T-helper 17 cell (primary cell): ENCODE results near the gene SLC10A7. TPM values are rescaled to one million over a fixed set of nuclear protein-coding genes. Genes with fewer than 3 reads are reported as not detected.

Source experiments
- ATAC-seq: fragments of 150-1000 bp; cut with Tn5 transposase; 2 replicates; pipeline ENCODE4 v1.10.0; 2021; ENCODE audit warnings: mild to moderate bottlenecking, moderate library complexity
- DNase-seq, 3 donors: peaks; one replicate each; pipeline versions ENCODE4 v3.0.0 to v3.0.0-alpha.2; 2020 to 2021
- H3K9me3 ChIP-seq: one replicate; pipeline ENCODE4 v1.7.0; 2013; ENCODE audit warnings: low read length, mild to moderate bottlenecking; ENCODE audit not compliant: control insufficient read depth, poor library complexity, severe bottlenecking
- H3K27ac Mint-ChIP-seq: one replicate; pipeline ENCODE4 v1.8.0; 2022; ENCODE audit warnings: mild to moderate bottlenecking, moderate library complexity, mixed read lengths
- H3K27me3 Mint-ChIP-seq: one replicate; pipeline ENCODE4 v1.8.0; 2022; ENCODE audit warnings: mixed read lengths
- H3K36me3 Mint-ChIP-seq: one replicate; pipeline ENCODE4 v1.8.0; 2022; ENCODE audit warnings: low read depth, mixed read lengths
- H3K4me1 Mint-ChIP-seq: one replicate; pipeline ENCODE4 v1.8.0; 2022; ENCODE audit warnings: mild to moderate bottlenecking, mixed read lengths
- H3K4me3 Mint-ChIP-seq: one replicate; pipeline ENCODE4 v1.8.0; 2022; ENCODE audit warnings: mild to moderate bottlenecking, moderate library complexity, mixed read lengths
- total RNA-seq, 4 donors: library from RNA in 2 of 4; stranded (reverse) in 2 of 4; gene quantifications; one replicate each; pipeline ENCODE4 v1.2.3 and lab custom pipeline; 2022 to 2026

SLC10A7 gene
- total RNA-seq, 2 donors from 2014 or later = 19.8 to 22.3 TPM

DNA sequence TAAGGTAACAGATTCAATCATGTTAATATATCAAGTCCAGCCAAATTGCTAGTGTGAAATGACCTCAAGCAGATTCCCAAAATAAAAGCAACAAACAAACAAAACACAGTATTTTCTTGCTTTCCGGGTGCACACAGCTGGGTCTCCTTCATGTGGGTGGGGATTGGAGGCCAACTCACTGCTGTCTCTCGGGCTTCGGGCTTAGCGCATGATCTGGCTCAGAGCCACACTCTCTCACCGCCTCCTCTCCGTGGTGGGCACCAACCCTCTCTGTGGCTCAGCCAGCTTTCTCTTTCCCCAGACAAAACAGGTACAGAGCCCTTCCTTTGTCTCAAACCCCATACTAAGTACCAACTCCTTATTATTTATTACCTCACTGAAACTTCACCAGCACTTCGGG, 310.3 kb downstream of the SLC10A7 start:
- Mint-ChIP-seq H3K4me1 (no peaks in the 10 kb centered on the region), H3K27me3 (peaks cover 5% of the 10 kb centered on the region), H3K36me3 (no peaks in the 10 kb centered on the region), H3K4me3 (no peak overlapping the region), H3K27ac (no peak overlapping the region)
- no peaks in the 10 kb centered on the region for H3K9me3 ChIP-seq
- DNase-seq = no peak
- no peak for ATAC-seq

DNA sequence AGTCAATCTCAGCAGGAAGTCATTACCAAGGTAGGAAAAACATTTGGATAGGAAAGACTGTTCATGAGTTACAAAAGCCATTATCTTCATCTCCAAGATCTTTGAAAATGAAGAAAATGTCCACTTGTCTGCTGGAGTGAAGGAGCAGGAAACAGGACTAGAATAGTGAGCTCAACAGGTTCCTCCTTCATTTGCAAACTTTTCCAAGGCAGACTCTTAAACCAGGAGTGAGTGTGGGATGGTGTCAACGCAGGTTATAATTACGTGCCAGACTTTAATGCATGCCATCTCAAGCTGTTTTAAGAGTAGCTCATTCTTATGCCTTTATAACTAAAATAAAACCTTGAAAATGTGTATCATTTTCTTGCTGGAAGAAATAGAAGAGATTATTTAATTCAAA, 310.9 kb downstream of the SLC10A7 start:
- DNase-seq (no peak), ATAC-seq (no peak)
- H3K27ac Mint-ChIP-seq = no peak overlapping the region
- no peak overlapping the region for H3K4me3 Mint-ChIP-seq
- no peaks in the 10 kb centered on the region for H3K4me1 Mint-ChIP-seq
- peaks cover 5% of the 10 kb centered on the region for H3K27me3 Mint-ChIP-seq
- no peaks in the 10 kb centered on the region for H3K36me3 Mint-ChIP-seq
- no peaks in the 10 kb centered on the region for H3K9me3 ChIP-seq

DNA sequence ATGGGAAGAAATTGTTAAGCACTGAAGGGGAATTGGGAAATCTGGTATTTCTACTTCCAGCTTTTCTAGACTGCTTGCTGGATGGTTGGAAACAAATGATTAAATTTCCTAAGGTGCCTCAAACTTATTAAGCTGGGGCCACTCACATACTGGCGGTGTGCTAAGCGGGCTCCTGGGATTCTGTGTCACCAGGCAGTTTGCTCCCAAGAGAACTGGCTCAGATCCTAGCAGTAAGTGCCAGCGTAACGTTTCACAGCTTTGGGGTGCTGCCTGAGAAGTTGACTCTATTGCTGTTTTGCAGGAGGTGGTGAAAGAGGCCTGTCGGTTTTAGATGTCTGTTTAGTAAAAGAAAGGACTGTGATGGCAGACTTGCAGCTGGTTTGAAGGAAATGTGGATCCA, 314.3 kb downstream of the SLC10A7 start:
- no peaks in the 10 kb centered on the region for H3K9me3 ChIP-seq
- Mint-ChIP-seq H3K4me3 (no peak overlapping the region), H3K27me3 (no peaks in the 10 kb centered on the region), H3K36me3 (peaks cover 2% of the 10 kb centered on the region), H3K4me1 (no peaks in the 10 kb centered on the region), H3K27ac (no peak overlapping the region)
- no peak for ATAC-seq
- DNase-seq = no peak

Other genes starting within 250 kb of the SLC10A7 start
- gene POU4F2, start 117.0 kb upstream of the SLC10A7 start, total RNA-seq = not detected